IPS-18a (cell line): ENCODE results near the gene GPR18.

Source experiments
- H3K27ac ChIP-seq: one replicate; pipeline ENCODE4 v1.5.1; 2013; ENCODE audit warnings: low read length
- H3K27me3 ChIP-seq: one replicate; pipeline ENCODE4 v1.6.1; 2013; ENCODE audit warnings: mild to moderate bottlenecking, low read length; ENCODE audit not compliant: control insufficient read depth, insufficient read depth
- H3K36me3 ChIP-seq: one replicate; pipeline ENCODE4 v1.6.1; 2013; ENCODE audit warnings: low read depth, low read length; ENCODE audit not compliant: control insufficient read depth
- H3K4me1 ChIP-seq: one replicate; pipeline ENCODE4 v1.6.1; 2013; ENCODE audit warnings: low read depth, low read length; ENCODE audit not compliant: control insufficient read depth
- H3K4me3 ChIP-seq: one replicate; pipeline ENCODE4 v1.5.1; 2013; ENCODE audit warnings: low read length
- H3K9ac ChIP-seq: one replicate; pipeline ENCODE4 v1.6.1; 2013; ENCODE audit warnings: mild to moderate bottlenecking, low read length, moderate library complexity
- H3K9me3 ChIP-seq: one replicate; pipeline ENCODE4 v1.6.1; 2013; ENCODE audit warnings: low read depth, low read length; ENCODE audit not compliant: control insufficient read depth

Gene GPR18

DNA sequence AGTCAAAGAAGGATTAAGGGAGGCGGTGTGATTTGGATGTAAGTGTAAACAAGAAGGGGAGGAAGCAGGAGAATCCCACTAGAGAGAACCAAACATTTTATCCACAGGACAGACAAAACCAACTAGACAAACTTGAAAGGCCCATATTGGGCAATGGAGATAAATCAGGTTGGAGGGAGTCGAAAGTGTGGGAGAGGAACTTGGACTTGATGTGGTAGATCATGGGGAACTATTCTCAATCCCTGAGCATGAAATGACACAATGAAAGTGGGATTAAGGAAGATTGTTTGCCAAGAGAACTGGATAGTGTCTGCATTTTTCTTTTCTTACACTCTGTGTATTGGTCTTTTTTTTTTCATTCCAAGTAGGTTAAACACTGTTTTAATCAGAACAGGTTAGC is 31.1 kb upstream of the GPR18 start:
- no peak overlapping the region for H3K27ac ChIP-seq
- H3K4me1 ChIP-seq, result no peaks in the 10 kb centered on the region
- H3K36me3 ChIP-seq, result no peaks in the 10 kb centered on the region
- H3K27me3 ChIP-seq, result no peaks in the 10 kb centered on the region
- no peaks in the 10 kb centered on the region for H3K9me3 ChIP-seq
- no peak overlapping the region for H3K9ac ChIP-seq
- no peak overlapping the region for H3K4me3 ChIP-seq

GRCh38 chr13:99288089-99288488 is 29.9 kb upstream of the GPR18 start:
- Histone ChIP-seq H3K9me3 (no peaks in the 10 kb centered on the region), H3K9ac (no peak overlapping the region), H3K4me1 (no peaks in the 10 kb centered on the region)

DNA sequence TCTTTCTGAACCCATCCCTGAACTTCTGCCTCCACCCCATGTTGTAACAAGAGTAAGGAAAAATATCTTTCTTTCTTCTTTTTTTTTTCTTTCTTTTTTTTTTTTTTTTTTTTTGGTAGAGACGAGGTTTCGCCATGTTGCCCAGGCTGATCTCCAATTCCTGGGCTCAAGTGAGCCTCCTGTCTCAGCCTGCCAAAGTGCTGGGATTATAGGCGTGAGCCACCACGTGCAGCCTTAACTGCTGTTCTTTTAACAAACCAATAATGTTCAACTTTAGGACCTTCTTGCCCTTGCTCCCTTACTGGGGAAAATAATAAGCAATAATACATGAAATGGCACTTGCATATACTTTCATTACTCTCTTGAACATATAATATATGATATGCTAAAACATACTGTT is 29.4 kb upstream of the GPR18 start:
- Histone ChIP-seq H3K4me1 (no peaks in the 10 kb centered on the region), H3K9ac (no peak overlapping the region), H3K36me3 (no peaks in the 10 kb centered on the region), H3K27ac (no peak overlapping the region), H3K4me3 (no peak overlapping the region), H3K27me3 (no peaks in the 10 kb centered on the region), H3K9me3 (no peaks in the 10 kb centered on the region)

More at GRCh38 chr13:99288089-99288488, 29.9 kb upstream of the GPR18 start:
- H3K4me3 ChIP-seq, result no peak overlapping the region
- H3K27ac ChIP-seq, result no peak overlapping the region
- H3K36me3 ChIP-seq, result no peaks in the 10 kb centered on the region
- H3K27me3 ChIP-seq, result no peaks in the 10 kb centered on the region

GRCh38 chr13:99285432-99286182 is 27.4 kb upstream of the GPR18 start:
- no peak overlapping the region for H3K27ac ChIP-seq
- H3K4me3 ChIP-seq, result no peak overlapping the region
- H3K36me3 ChIP-seq, result no peaks in the 10 kb centered on the region
- no peaks in the 10 kb centered on the region for H3K27me3 ChIP-seq
- no peaks in the 10 kb centered on the region for H3K9me3 ChIP-seq
- H3K9ac ChIP-seq, result no peak overlapping the region
- H3K4me1 ChIP-seq, result no peaks in the 10 kb centered on the region

DNA sequence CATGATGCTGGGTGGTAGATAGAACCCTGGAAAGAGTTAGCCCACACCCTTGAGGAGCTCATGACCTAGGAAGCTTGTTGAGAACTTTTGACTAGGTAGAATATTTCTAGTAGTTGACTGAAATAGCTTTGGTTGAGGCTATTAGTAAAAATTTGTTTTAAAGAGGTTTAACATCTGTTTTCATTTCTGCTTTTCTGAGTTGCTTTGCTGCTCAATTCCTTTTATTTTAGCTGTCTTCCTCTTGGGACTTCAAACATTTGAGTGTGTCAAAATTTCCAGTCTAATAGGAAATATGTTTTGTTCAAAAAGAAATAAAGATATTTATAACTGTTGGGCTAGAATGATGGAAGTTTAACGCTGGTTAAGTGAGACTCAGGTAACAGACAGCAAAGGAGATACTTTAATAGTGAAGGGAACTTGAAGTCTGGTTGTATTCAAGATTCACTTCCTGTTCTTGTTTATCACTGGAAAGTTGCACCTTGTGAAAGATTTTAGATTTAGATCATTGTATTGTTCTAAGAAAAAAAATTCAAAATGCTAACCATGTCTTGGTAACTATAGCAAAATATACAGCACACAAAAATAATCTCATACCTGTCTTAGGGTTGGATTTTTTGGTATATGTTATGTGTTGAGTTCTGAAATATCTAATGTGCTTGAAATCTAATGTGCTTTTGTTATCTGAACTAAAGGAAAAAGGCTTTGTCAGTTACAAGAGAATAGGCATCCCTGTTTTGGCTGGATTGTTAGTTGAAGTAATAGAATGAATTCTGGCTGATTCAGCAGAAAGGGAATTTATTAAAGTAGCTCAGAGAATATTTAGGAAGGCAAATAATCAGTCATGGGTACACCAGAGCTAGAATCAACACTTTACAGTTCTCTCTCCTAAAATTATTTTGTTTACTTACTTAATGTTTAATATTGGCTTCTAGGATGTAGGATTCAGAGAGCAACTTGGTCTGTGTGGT is 24.4 kb upstream of the GPR18 start:
- Histone ChIP-seq H3K36me3 (no peaks in the 10 kb centered on the region), H3K27me3 (no peaks in the 10 kb centered on the region), H3K4me1 (no peaks in the 10 kb centered on the region), H3K9ac (no peak overlapping the region), H3K9me3 (no peaks in the 10 kb centered on the region), H3K27ac (no peak overlapping the region), H3K4me3 (no peak overlapping the region)

GRCh38 chr13:99281811-99282263 is 23.7 kb upstream of the GPR18 start:
- H3K27me3 ChIP-seq, result no peaks in the 10 kb centered on the region
- peaks cover under 1% of the 10 kb centered on the region for H3K4me1 ChIP-seq
- H3K27ac ChIP-seq, result no peak overlapping the region
- H3K36me3 ChIP-seq, result no peaks in the 10 kb centered on the region
- no peaks in the 10 kb centered on the region for H3K9me3 ChIP-seq
- H3K9ac ChIP-seq, result no peak overlapping the region
- no peak overlapping the region for H3K4me3 ChIP-seq

GRCh38 chr13:99280166-99280565 is 22.0 kb upstream of the GPR18 start:
- Histone ChIP-seq H3K27me3 (no peaks in the 10 kb centered on the region), H3K36me3 (no peaks in the 10 kb centered on the region), H3K4me3 (no peak overlapping the region), H3K9me3 (no peaks in the 10 kb centered on the region), H3K4me1 (peaks cover 7% of the 10 kb centered on the region), H3K27ac (no peak overlapping the region), H3K9ac (no peak overlapping the region)

DNA sequence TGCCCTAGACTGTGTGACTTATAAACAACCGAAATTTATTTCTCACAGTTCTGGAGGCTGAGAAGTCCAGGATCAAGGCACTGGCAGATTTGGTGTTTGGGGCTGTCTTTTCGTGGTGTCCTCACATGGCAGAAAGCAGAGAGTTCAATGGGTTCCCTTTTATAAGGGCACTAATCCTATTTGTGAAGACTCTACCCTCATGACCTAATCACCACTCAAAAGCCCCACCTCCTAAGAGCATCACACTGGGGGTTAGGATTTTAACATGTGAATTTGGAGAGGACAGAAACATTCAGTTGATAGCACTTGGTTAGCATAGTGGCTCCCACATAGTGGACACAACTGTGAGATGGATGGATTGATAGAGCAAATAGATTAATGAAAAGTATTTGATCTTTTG is 21.5 kb upstream of the GPR18 start:
- H3K27ac ChIP-seq, result no peak overlapping the region

GRCh38 chr13:99278843-99279242 is 20.7 kb upstream of the GPR18 start:
- Histone ChIP-seq H3K4me1 (peaks cover 7% of the 10 kb centered on the region), H3K4me3 (no peak overlapping the region), H3K9ac (no peak overlapping the region), H3K36me3 (no peaks in the 10 kb centered on the region), H3K27me3 (no peaks in the 10 kb centered on the region), H3K9me3 (no peaks in the 10 kb centered on the region), H3K27ac (no peak overlapping the region)

More for the DNA sequence above, 21.5 kb upstream of the GPR18 start:
- H3K9ac ChIP-seq, result no peak overlapping the region
- H3K4me1 ChIP-seq, result peaks cover 7% of the 10 kb centered on the region
- no peaks in the 10 kb centered on the region for H3K9me3 ChIP-seq
- H3K27me3 ChIP-seq, result no peaks in the 10 kb centered on the region
- no peak overlapping the region for H3K4me3 ChIP-seq
- H3K36me3 ChIP-seq, result no peaks in the 10 kb centered on the region

GRCh38 chr13:99278200-99278599 is 20.0 kb upstream of the GPR18 start:
- H3K4me1 ChIP-seq, result peaks cover 7% of the 10 kb centered on the region
- no peaks in the 10 kb centered on the region for H3K9me3 ChIP-seq
- H3K9ac ChIP-seq, result no peak overlapping the region
- H3K36me3 ChIP-seq, result no peaks in the 10 kb centered on the region
- no peak overlapping the region for H3K4me3 ChIP-seq
- H3K27me3 ChIP-seq, result no peaks in the 10 kb centered on the region
- H3K27ac ChIP-seq, result no peak overlapping the region

DNA sequence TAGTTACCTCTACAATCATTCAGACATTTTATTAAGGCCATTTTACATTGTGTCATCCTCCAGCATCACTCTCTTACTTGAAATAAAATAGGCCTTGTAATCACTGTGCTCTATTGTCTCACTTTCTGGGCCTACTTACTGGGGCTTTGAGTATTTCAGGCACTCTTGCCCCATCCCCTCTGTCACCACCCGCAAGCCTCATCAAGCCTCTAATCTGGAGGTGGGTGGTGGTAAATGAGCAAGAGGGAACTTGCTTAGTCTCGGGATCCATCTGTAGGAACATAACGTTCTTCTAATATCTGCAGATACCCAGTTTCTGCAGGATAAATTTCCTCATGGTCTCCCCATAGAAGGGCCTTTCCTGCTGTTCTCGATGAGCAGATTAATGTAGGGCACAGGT is 19.4 kb upstream of the GPR18 start:
- H3K27ac ChIP-seq, result no peak overlapping the region
- no peak overlapping the region for H3K4me3 ChIP-seq
- H3K4me1 ChIP-seq, result peaks cover 7% of the 10 kb centered on the region
- no peak overlapping the region for H3K9ac ChIP-seq
- no peaks in the 10 kb centered on the region for H3K27me3 ChIP-seq
- no peaks in the 10 kb centered on the region for H3K9me3 ChIP-seq
- no peaks in the 10 kb centered on the region for H3K36me3 ChIP-seq
